Liver (tissue), 3 donors: ENCODE results near the gene M1AP.
A peak's percentile ranks its signal among the peaks of the same experiment; 100 is the strongest.

ENCODE experiments used
- CTCF ChIP-seq: fragments of 150-350 bp; IDR thresholded peaks from 2 replicates; pipeline ENCODE4 v1.5.1; 2017; ENCODE audit warnings: improper control_type of control experiment, low read depth, low read length; ENCODE audit not compliant: missing input control
- EGR1 ChIP-seq, 2 donors: IDR thresholded peaks; 2 replicates each; pipeline ENCODE4 v1.6.1; 2016 to 2018; ENCODE audit warnings: antibody characterized with exemption in 2 of 2, low read depth in 2 of 2
- FOXA1 ChIP-seq: IDR thresholded peaks from 2 replicates; pipeline ENCODE4 v1.6.1; 2016; ENCODE audit warnings: antibody characterized with exemption
- HNF4G ChIP-seq: IDR thresholded peaks from 2 replicates; pipeline ENCODE4 v1.6.1; 2016; ENCODE audit warnings: antibody characterized with exemption
- JUND ChIP-seq, 2 donors: IDR thresholded peaks; 2 replicates each; pipeline ENCODE4 v1.6.1; 2016; ENCODE audit warnings: antibody characterized with exemption in 2 of 2
- MAX ChIP-seq: IDR thresholded peaks from 2 replicates; pipeline ENCODE4 v1.6.1; 2016; ENCODE audit warnings: antibody characterized with exemption
- RAD21 ChIP-seq, 2 donors: IDR thresholded peaks; 2 replicates each; pipeline ENCODE4 v1.6.1; 2016; ENCODE audit warnings: antibody characterized with exemption in 2 of 2, mild to moderate bottlenecking in 2 of 2
- REST ChIP-seq: IDR thresholded peaks from 2 replicates; pipeline ENCODE4 v1.6.1; 2016; ENCODE audit warnings: antibody characterized with exemption, mild to moderate bottlenecking
- SP1 ChIP-seq: IDR thresholded peaks from 2 replicates; pipeline ENCODE4 v1.6.1; 2018; ENCODE audit warnings: antibody characterized with exemption, mild to moderate bottlenecking
- TAF1 ChIP-seq: conservative IDR thresholded peaks from 2 replicates; pipeline ENCODE4 v1.6.1; 2016; ENCODE audit warnings: antibody characterized with exemption, mild to moderate bottlenecking
- YY1 ChIP-seq: IDR thresholded peaks from 2 replicates; pipeline ENCODE4 v1.6.1; 2016; ENCODE audit warnings: antibody characterized with exemption, mild to moderate bottlenecking
- ZBTB33 ChIP-seq: IDR thresholded peaks from 2 replicates; pipeline ENCODE4 v1.6.1; 2016; ENCODE audit warnings: antibody characterized with exemption
- donor health status: healthy.
- donor health status: healthy.

GRCh38 chr2:74529357-74530238, 118.5 kb downstream of the M1AP start, which contains the start of the genes AUP1 and HTRA2:
- TF ChIP-seq CTCF, result no peak
- TF ChIP-seq RAD21 (IDR thresholded peaks at IDR 0.05), result peak; percentile 67 to 68
- peak; percentile 93 for TF ChIP-seq MAX
- peak; percentile 49 to 65 for TF ChIP-seq EGR1 (IDR thresholded peaks at IDR 0.05; ENCODE audit: low read depth in 2 of 2)
- TF ChIP-seq HNF4G, result no peak
- TF ChIP-seq JUND (IDR thresholded peaks at IDR 0.05), result peak; percentile 62 to 72
- TF ChIP-seq SP1, result peak; percentile 94
- TF ChIP-seq REST, result peak; percentile 87
- peak; percentile 46 for TF ChIP-seq TAF1
- peak; percentile 76 for TF ChIP-seq FOXA1
- peak; percentile 97 for TF ChIP-seq ZBTB33
- TF ChIP-seq YY1, result peak; percentile 99
